ENCODE results near the gene TENM3. TPM values are rescaled to one million over a fixed set of nuclear protein-coding genes. Genes with fewer than 3 reads are reported as not detected.

Gene TENM3
- 2.6 and 15.0 TPM in 2 replicates for total RNA-seq

DNA sequence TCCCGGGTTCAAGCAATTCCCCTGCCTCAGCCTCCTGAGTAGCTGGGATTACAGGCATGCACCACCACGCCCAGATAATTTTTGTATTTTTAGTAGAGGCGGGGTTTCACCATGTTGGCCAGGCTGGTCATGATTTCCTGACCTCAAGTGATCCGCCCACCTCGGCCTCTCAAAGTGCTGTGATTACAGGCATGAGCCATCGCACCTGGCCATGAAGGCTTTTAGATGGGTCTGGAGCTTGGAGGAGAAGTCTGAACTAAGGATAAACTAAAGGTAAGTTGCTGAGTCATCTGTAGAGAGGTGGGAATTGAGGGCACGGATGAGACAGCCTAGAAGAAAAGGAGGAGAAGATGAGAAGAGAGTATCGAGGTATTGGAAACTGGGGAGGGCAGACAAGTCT lies at the start of gene TENM3:
TSS of gene TENM3 (plus strand) at position 199 of the 400 bp plus-strand sequence. CDS start 80,619 bp downstream, outside the sequence.

